Activated CD8-positive, alpha-beta memory T cell treated with anti-CD3 and anti-CD28 coated beads, Interleukin-2, amount 50 U/mL, for 1 hour (primary cell): Measurements from ENCODE around the gene HMCN2.

Experiments used
- DNase-seq: peaks from one replicate; pipeline ENCODE4 v3.0.0-alpha.2; 2020; ENCODE audit errors: extremely low read depth

The HMCN2 gene

DNA sequence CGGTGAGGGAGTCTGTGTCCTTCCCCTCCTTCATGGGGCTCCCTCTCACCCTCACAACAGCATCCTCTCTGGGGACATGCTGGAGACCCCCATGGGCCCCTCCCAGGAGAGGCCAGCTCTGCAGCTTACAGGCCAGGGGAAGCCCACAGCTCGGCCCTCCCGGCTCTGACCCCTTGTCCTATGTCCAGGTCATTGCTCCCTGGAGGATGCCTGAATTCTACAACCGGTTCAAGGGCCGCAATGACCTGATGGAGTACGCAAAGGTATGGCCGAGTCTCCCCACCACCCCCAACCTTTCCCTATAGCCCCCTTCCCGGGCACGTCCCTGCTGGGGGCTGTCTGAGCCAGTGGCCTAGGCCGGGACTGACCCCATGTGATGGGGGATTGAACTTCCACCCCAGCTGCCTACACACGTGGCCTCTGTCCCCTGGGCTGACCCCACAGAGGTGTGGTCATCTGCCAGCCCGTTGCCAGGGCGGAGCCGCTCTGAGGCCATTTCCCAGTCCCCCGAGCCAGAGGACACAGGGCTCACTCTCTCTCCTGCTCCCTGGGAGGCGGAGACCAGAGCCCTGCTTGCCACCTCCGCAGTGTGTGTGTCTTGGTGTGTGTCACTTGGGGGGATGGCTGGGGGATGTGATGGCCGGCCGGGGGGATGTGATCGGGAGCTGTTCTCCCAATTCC is 201.1 kb downstream of the HMCN2 start:
- no peak for DNase-seq

DNA sequence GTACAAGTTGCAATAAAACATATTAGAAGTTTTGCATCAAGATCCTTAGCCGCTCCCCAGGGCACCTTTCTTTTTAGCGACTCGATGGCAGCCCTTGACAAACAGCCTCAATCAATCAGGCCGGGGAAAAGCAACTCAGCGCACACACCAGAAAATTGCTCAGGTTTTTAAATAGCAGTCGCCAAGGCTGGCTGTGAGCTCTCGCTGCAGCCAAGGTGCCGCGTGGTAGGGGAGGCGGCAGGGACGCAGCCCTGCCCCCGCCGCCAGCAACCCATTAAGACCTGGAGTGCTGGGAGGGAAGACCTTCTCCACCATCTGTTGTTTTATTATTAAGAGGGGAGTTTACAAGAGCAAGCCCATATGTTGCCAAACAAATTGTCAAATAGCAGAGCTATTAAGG is 201.8 kb downstream of the HMCN2 start:
- DNase-seq: no peak

- DNase-seq: no peak
Measured at GRCh38 chr9:130468566-130468965, 203.0 kb downstream of the HMCN2 start.

DNA sequence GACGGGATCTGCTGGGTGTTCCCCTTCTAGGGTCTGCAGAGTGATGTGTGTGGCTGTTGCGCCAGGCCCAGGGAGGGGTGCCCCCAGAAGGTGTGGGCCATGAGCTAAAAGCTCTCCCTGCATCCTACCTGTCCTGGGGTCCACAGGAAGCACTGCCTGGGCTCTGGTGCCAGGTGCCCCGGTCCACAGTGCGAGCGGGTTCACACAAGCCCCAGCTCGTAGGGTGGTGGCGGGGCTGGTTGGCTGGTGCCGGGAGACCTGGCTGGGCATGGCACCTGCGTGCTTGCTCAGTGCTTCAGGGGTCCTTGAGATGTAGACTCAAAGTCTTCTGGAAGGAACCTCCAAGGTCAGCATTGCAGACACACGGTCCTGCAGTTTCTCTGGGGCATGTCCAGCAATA is 204.7 kb downstream of the HMCN2 start:
- DNase-seq: no peak

GRCh38 chr9:130470950-130471349 is 205.4 kb downstream of the HMCN2 start:
- no peak for DNase-seq

GRCh38 chr9:130471411-130472183 is 206.0 kb downstream of the HMCN2 start:
- DNase-seq: no peak

DNA sequence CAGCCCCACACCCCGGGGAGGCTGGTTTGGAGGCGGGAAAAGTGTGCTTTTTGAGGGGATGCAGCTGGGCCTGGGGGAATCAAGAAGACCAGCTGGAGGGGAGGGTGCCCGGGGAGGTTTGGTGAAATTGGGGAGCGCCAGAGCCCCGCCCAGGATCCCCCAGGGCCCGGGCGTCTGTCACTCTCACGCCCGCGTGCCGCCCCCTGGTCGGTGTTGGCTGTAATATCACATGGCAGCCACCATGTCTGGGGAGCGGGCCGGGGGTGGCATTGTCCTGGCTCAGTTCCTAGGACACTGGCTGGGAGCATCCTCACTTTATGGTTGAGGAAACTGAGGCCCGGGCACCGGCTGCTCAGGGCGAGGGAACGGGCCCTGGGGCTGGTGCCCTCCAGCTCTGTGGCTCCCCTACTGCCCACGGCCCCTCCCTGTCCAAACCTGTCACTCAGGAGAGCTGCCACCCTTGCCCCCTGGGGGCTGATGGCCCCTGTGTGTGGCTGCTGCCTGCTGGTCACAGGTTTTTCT is 206.7 kb downstream of the HMCN2 start:
- no peak for DNase-seq

- DNase-seq: no peak
Measured at GRCh38 chr9:130473009-130473408, 207.4 kb downstream of the HMCN2 start.

GRCh38 chr9:130473566-130473965 is 208.0 kb downstream of the HMCN2 start:
- DNase-seq: no peak

- DNase-seq: no peak
Measured at GRCh38 chr9:130474106-130474505, 208.5 kb downstream of the HMCN2 start.

- no peak for DNase-seq
Measured at GRCh38 chr9:130476151-130476730, 210.7 kb downstream of the HMCN2 start.

- no peak for DNase-seq
Measured at GRCh38 chr9:130477564-130477963, 212.0 kb downstream of the HMCN2 start.

GRCh38 chr9:130478152-130478551 is 212.6 kb downstream of the HMCN2 start:
- DNase-seq: no peak

DNA sequence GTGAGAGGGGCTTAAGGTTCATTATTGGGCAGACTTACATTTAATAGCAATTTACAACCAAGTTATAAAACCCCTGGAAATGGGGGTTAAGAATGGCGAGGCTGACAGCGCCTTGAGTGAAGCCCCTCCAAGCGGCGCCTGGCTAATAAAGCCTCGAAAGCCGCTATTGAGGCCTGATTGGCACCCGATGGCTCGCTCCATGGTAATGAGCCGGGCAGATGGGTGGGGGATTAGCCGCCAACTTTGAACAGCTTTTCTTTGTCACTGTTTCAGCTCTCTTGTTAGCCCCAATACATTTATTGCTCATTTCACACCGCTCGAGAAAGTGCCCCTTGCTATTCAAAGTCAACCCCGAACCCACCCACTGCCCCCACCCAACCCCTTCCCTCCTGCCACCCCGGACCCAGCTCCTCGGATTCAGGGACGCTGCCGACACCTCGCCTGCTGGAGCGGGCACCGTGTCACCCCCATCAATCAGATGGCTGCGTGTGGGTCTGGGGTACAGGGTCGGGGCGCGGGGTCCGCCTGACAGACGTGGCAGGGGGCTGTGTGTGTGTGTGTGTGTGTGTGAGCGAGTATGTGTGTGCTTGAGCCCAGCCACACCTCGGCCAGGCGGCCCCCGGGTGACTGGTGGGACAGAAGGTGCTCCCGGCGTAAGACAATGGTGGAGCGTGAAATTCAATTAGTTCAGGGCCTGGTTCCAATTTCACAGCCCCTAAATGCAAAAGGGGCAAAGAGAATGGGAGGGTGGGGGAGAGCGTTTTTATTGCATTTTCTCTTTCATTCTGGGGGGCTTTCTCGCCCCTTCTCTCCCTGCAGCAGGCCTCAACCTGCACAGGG is 213.4 kb downstream of the HMCN2 start:
- no peak for DNase-seq

- DNase-seq: no peak
Measured at GRCh38 chr9:130479587-130479986, 214.0 kb downstream of the HMCN2 start.

- DNase-seq: no peak
Measured at GRCh38 chr9:130480673-130481072, 215.1 kb downstream of the HMCN2 start.

- DNase-seq: no peak
Measured at GRCh38 chr9:130482463-130482862, 216.9 kb downstream of the HMCN2 start.

DNA sequence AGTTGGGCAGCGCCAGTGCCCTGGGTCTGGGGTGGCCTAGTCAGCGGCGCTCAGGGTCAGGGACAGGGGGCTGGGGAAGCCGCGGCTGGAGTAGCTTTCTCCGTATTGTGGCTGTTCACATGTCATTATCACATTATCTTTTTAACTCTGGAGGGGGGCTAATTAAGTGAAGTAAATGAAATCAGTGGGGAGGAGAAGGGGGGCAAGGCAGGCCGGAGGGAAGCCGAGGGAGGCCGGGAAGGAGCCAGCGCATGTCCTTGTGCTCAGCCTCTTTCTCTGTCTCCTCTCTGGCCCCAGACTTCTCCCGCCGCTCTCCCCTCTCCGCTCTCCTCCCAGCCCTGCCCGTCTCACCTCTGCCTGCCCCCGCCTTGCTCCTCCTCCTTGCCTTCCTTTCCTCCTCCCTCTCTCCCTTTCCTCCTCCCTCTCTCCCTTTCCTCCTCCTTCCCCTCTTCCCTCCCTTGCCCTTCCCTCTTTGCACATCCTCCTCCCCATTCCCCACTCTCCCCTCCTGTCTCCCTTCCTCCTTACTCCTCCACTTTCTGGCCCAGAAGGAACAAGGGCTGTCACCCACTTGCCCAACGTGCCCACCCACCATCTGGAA is 217.9 kb downstream of the HMCN2 start:
- no peak for DNase-seq
